Neural cell (in vitro differentiated cells): Measurements from ENCODE around the gene SLC19A1. TPM values are rescaled to one million over a fixed set of nuclear protein-coding genes. Genes with fewer than 3 reads are reported as not detected.

Experiments used
- H2AFZ ChIP-seq: fragments of 200-600, 300-800 bp; sonication (generic), shearing (Covaris generic); 2 replicates; pipeline ENCODE4 v1.6.0; 2014; ENCODE audit warnings: low read depth, mild to moderate bottlenecking, antibody characterized with exemption, low read length, moderate library complexity
- H3F3A ChIP-seq: fragments of 200-600 bp; shearing (Covaris generic); 2 replicates; pipeline ENCODE4 v1.6.1; 2016; ENCODE audit warnings: mild to moderate bottlenecking, moderate library complexity, mixed read lengths, antibody characterized with exemption, low read length; ENCODE audit not compliant: insufficient read depth, poor library complexity, severe bottlenecking
- H3K27ac ChIP-seq: fragments of 200-600, 300-800 bp; sonication (generic), shearing (Covaris generic); 2 replicates; pipeline ENCODE4 v1.5.1; 2014; ENCODE audit warnings: mild to moderate bottlenecking, low read length, moderate library complexity
- H3K27me3 ChIP-seq: fragments of 300-800, 200-600 bp; sonication (generic), shearing (Covaris generic); 2 replicates; pipeline ENCODE4 v1.6.0; 2014; ENCODE audit warnings: mild to moderate bottlenecking, low read depth, low read length, moderate library complexity; ENCODE audit not compliant: insufficient read depth
- H3K36me3 ChIP-seq: fragments of 300-800, 200-600 bp; sonication (generic), shearing (Covaris generic); 2 replicates; pipeline ENCODE4 v1.5.1; 2014; ENCODE audit warnings: mild to moderate bottlenecking, antibody characterized with exemption, low read length, moderate library complexity; ENCODE audit not compliant: insufficient read depth
- H3K4me2 ChIP-seq: fragments of 300-800, 200-600 bp; sonication (generic), shearing (Covaris generic); 2 replicates; pipeline ENCODE4 v1.6.0; 2014; ENCODE audit warnings: mild to moderate bottlenecking, low read length
- H3K4me3 ChIP-seq: fragments of 300-800, 200-600 bp; sonication (generic), shearing (Covaris generic); 2 replicates; pipeline ENCODE4 v1.5.1; 2014; ENCODE audit warnings: mild to moderate bottlenecking, low read length, moderate library complexity
- H3K79me2 ChIP-seq: fragments of 200-600 bp; shearing (Covaris generic); replicated peaks from 2 replicates; pipeline ENCODE4 v1.6.0; 2014; ENCODE audit warnings: mild to moderate bottlenecking, low read length, moderate library complexity; ENCODE audit not compliant: insufficient read depth
- H3K9ac ChIP-seq: fragments of 300-800, 200-600 bp; sonication (generic), shearing (Covaris generic); 2 replicates; pipeline ENCODE4 v1.6.1; 2016; ENCODE audit warnings: mild to moderate bottlenecking, low read length, mixed read lengths
- H3K9me2 ChIP-seq: fragments of 200-600 bp; shearing (Covaris generic); 2 replicates; pipeline ENCODE4 v1.6.1; 2016; ENCODE audit warnings: mild to moderate bottlenecking, low read length, mixed read lengths; ENCODE audit not compliant: insufficient read depth
- H3K9me3 ChIP-seq: fragments of 200-600, 300-800 bp; sonication (generic), shearing (Covaris generic); 2 replicates; pipeline ENCODE4 v1.6.1; 2016; ENCODE audit warnings: mild to moderate bottlenecking, mixed run types, low read length, moderate library complexity, mixed read lengths
- H4K20me1 ChIP-seq: fragments of 200-600 bp; shearing (Covaris generic); 2 replicates; pipeline ENCODE4 v1.6.1; 2016; ENCODE audit warnings: mild to moderate bottlenecking, mixed run types; ENCODE audit not compliant: insufficient read depth
- CTCF ChIP-seq: fragments of 450-650 bp; IDR thresholded peaks from 2 replicates; pipeline ENCODE4 v1.5.1; 2014; ENCODE audit warnings: antibody characterized with exemption, mild to moderate bottlenecking, moderate library complexity; ENCODE audit not compliant: poor library complexity, severe bottlenecking
- EP300 ChIP-seq: fragments of 450-650 bp; conservative IDR thresholded peaks from 2 replicates; pipeline ENCODE4 v1.6.1; 2014; ENCODE audit warnings: antibody characterized with exemption, mild to moderate bottlenecking, moderate library complexity; ENCODE audit not compliant: poor library complexity, severe bottlenecking
- EZH2 ChIP-seq: fragments of 200-600, 300-800 bp; shearing (Covaris generic), sonication (generic); IDR thresholded peaks from 2 replicates; pipeline ENCODE4 v1.6.1; 2014; ENCODE audit warnings: antibody characterized with exemption, low read length, borderline replicate concordance, mild to moderate bottlenecking; ENCODE audit not compliant: insufficient read depth, poor library complexity, severe bottlenecking
- MXI1 ChIP-seq: fragments of 450-650 bp; conservative IDR thresholded peaks from 2 replicates; pipeline ENCODE4 v1.6.1; 2014; ENCODE audit warnings: antibody characterized with exemption, mild to moderate bottlenecking; ENCODE audit not compliant: poor library complexity, severe bottlenecking
- POLR2AphosphoS5 ChIP-seq: IDR thresholded peaks from 2 replicates; pipeline ENCODE4 v1.6.1; 2012
- RAD21 ChIP-seq: fragments of 450-650 bp; conservative IDR thresholded peaks from 2 replicates; pipeline ENCODE4 v1.6.1; 2014; ENCODE audit warnings: antibody characterized with exemption, mild to moderate bottlenecking, moderate library complexity
- REST ChIP-seq: IDR thresholded peaks from 2 replicates; pipeline ENCODE4 v1.6.1; 2012; ENCODE audit warnings: borderline replicate concordance
- SMC3 ChIP-seq: fragments of 450-650 bp; conservative IDR thresholded peaks from 2 replicates; pipeline ENCODE4 v1.6.1; 2014; ENCODE audit warnings: antibody characterized with exemption, mild to moderate bottlenecking, moderate library complexity; ENCODE audit not compliant: poor library complexity
- TAF1 ChIP-seq: IDR thresholded peaks from 2 replicates; pipeline ENCODE4 v1.6.1; 2012; ENCODE audit warnings: low read depth
- polyA plus RNA-seq: library from polyadenylated mRNA; depleted of rRNA; stranded (reverse); fragments of >200 nt; gene quantifications from 2 replicates; pipeline ENCODE4 v1.2.3, GENCODE V29; 2014

The SLC19A1 gene
- polyA plus RNA-seq, 1 donor from 2014 or later, result 2.9 TPM

GRCh38 chr21:45507888-45508508, 34.2 kb downstream of the SLC19A1 start:
- no peaks in the 10 kb centered on the region for H3F3A ChIP-seq
- no peak overlapping the region for H3K4me2 ChIP-seq
- no peaks in the 10 kb centered on the region for H3K9me2 ChIP-seq
- no peak overlapping the region for H3K27ac ChIP-seq
- no peak overlapping the region for H3K9ac ChIP-seq
- no peak overlapping the region for H3K4me3 ChIP-seq
- no peaks in the 10 kb centered on the region for H3K36me3 ChIP-seq
- no peaks in the 10 kb centered on the region for H3K9me3 ChIP-seq
- TF ChIP-seq SMC3, result no peak
- TF ChIP-seq EZH2, result no peak
- no peak for TF ChIP-seq REST
- TF ChIP-seq RAD21, result no peak
- no peak for TF ChIP-seq EP300
- no peak for TF ChIP-seq CTCF
- TF ChIP-seq POLR2AphosphoS5, result no peak
- no peak for TF ChIP-seq MXI1
- no peak for TF ChIP-seq TAF1
- no peaks in the 10 kb centered on the region for H3K79me2 ChIP-seq
- no peaks in the 10 kb centered on the region for H4K20me1 ChIP-seq
- no peaks in the 10 kb centered on the region for H3K27me3 ChIP-seq
- no peak overlapping the region for H2AFZ ChIP-seq

GRCh38 chr21:45507523-45507875, 34.7 kb downstream of the SLC19A1 start:
- Histone ChIP-seq H2AFZ (no peak overlapping the region), H3K36me3 (no peaks in the 10 kb centered on the region), H3K9ac (no peak overlapping the region), H3F3A (no peaks in the 10 kb centered on the region), H3K4me3 (no peak overlapping the region), H4K20me1 (no peaks in the 10 kb centered on the region), H3K79me2 (no peaks in the 10 kb centered on the region), H3K9me2 (no peaks in the 10 kb centered on the region), H3K9me3 (no peaks in the 10 kb centered on the region), H3K4me2 (no peak overlapping the region), H3K27me3 (no peaks in the 10 kb centered on the region), H3K27ac (no peak overlapping the region)
- TF ChIP-seq SMC3, result no peak
